Measurements from ENCODE around the gene ZNF107.

DNA sequence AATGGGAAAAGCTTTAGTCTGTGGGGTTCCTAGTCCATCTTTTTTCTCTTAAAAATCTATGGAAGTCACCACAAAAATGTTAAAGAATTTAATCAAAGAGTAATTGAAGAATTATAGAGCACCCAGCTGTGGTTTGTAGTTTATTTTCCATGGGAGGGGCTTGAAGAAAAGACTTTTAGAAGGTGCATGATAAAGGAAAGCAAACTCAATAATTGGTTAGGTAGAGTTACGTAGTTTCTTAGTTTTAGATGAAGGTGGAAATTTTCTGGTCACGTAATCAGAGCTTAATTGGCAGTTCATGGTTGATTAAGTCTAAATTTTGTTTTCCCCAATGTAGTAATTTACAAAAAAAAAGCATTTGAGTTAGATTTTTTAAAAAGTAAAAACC is 724 bp downstream of the ZNF107 start:
- TF ChIP-seq, protein P1, sequence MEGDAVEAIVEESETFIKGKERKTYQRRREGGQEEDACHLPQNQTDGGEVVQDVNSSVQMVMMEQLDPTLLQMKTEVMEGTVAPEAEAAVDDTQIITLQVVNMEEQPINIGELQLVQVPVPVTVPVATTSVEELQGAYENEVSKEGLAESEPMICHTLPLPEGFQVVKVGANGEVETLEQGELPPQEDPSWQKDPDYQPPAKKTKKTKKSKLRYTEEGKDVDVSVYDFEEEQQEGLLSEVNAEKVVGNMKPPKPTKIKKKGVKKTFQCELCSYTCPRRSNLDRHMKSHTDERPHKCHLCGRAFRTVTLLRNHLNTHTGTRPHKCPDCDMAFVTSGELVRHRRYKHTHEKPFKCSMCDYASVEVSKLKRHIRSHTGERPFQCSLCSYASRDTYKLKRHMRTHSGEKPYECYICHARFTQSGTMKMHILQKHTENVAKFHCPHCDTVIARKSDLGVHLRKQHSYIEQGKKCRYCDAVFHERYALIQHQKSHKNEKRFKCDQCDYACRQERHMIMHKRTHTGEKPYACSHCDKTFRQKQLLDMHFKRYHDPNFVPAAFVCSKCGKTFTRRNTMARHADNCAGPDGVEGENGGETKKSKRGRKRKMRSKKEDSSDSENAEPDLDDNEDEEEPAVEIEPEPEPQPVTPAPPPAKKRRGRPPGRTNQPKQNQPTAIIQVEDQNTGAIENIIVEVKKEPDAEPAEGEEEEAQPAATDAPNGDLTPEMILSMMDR (IDR thresholded peaks at IDR 0.05) = no peak
- TF ChIP-seq POLR2A (IDR thresholded peaks at IDR 0.05) = no peak
- TF ChIP-seq EP300 (IDR thresholded peaks at IDR 0.05) = no peak

All from tibial nerve (tissue), 4 donors.